ENCODE measurements around the gene MAGI2. TPM values are rescaled to one million over a fixed set of nuclear protein-coding genes. Genes with fewer than 3 reads are reported as not detected.

The MAGI2 gene
- total RNA-seq, 1 experiment from 2014 or later, result 0.52 TPM

- no peak for DNase-seq
- Mint-ChIP-seq H3K27ac (ENCODE audit: unreplicated experiment) (no peak overlapping the region), H3K27me3 (ENCODE audit: unreplicated experiment) (no peaks in the 10 kb centered on the region), H3K9me3 (ENCODE audit: low read depth, unreplicated experiment) (peaks cover 3% of the 10 kb centered on the region), H3K4me3 (ENCODE audit: low read depth, unreplicated experiment) (no peak overlapping the region), H3K4me1 (ENCODE audit: low read depth, unreplicated experiment) (peaks cover 12% of the 10 kb centered on the region), H3K36me3 (ENCODE audit: insufficient read depth, unreplicated experiment) (no peaks in the 10 kb centered on the region)
- CTCF ChIA-PET, result no interaction called here
- no TSS peak for BruUV-seq (replicated peaks)
- no peak for TF ChIP-seq CTCF (IDR thresholded peaks at IDR 0.05; ENCODE audit: unreplicated experiment)
- intact Hi-C loops (cut with micrococcal nuclease; ENCODE audit: unreplicated experiment), result no loop called here
Measured at GRCh38 chr7:79240413-79240812, 213.1 kb downstream of the MAGI2 start.

- Mint-ChIP-seq H3K4me3 (ENCODE audit: low read depth, unreplicated experiment) (no peak overlapping the region), H3K4me1 (ENCODE audit: low read depth, unreplicated experiment) (peaks cover 12% of the 10 kb centered on the region), H3K9me3 (ENCODE audit: low read depth, unreplicated experiment) (peaks cover 3% of the 10 kb centered on the region), H3K27ac (ENCODE audit: unreplicated experiment) (no peak overlapping the region), H3K36me3 (ENCODE audit: insufficient read depth, unreplicated experiment) (no peaks in the 10 kb centered on the region), H3K27me3 (ENCODE audit: unreplicated experiment) (no peaks in the 10 kb centered on the region)
- intact Hi-C loops (cut with micrococcal nuclease; ENCODE audit: unreplicated experiment), result no loop called here
- no TSS peak for BruUV-seq (replicated peaks)
- no peak for DNase-seq
- no peak for TF ChIP-seq CTCF (IDR thresholded peaks at IDR 0.05; ENCODE audit: unreplicated experiment)
- CTCF ChIA-PET, result no interaction called here
Measured at GRCh38 chr7:79236352-79237028, 217.0 kb downstream of the MAGI2 start.

- H3K27ac Mint-ChIP-seq (ENCODE audit: unreplicated experiment), result no peak overlapping the region
Measured at GRCh38 chr7:79227044-79227443, 226.4 kb downstream of the MAGI2 start.

GRCh38 chr7:79221211-79221610, 232.3 kb downstream of the MAGI2 start:
- DNase-seq, result no peak
- Mint-ChIP-seq H3K4me3 (ENCODE audit: low read depth, unreplicated experiment) (no peak overlapping the region), H3K36me3 (ENCODE audit: insufficient read depth, unreplicated experiment) (no peaks in the 10 kb centered on the region), H3K4me1 (ENCODE audit: low read depth, unreplicated experiment) (no peaks in the 10 kb centered on the region), H3K27ac (ENCODE audit: unreplicated experiment) (no peak overlapping the region), H3K9me3 (ENCODE audit: low read depth, unreplicated experiment) (no peaks in the 10 kb centered on the region), H3K27me3 (ENCODE audit: unreplicated experiment) (no peaks in the 10 kb centered on the region)
- BruUV-seq (replicated peaks), result no TSS peak
- CTCF ChIA-PET, result no interaction called here
- no peak for TF ChIP-seq CTCF (IDR thresholded peaks at IDR 0.05; ENCODE audit: unreplicated experiment)
- intact Hi-C loops (cut with micrococcal nuclease; ENCODE audit: unreplicated experiment), result no loop called here

More at GRCh38 chr7:79227044-79227443, 226.4 kb downstream of the MAGI2 start:
- DNase-seq, result no peak
- Mint-ChIP-seq H3K27me3 (ENCODE audit: unreplicated experiment) (no peaks in the 10 kb centered on the region), H3K9me3 (ENCODE audit: low read depth, unreplicated experiment) (no peaks in the 10 kb centered on the region), H3K4me1 (ENCODE audit: low read depth, unreplicated experiment) (no peaks in the 10 kb centered on the region), H3K4me3 (ENCODE audit: low read depth, unreplicated experiment) (no peak overlapping the region), H3K36me3 (ENCODE audit: insufficient read depth, unreplicated experiment) (no peaks in the 10 kb centered on the region)
- no TSS peak for BruUV-seq (replicated peaks)
- TF ChIP-seq CTCF (IDR thresholded peaks at IDR 0.05; ENCODE audit: unreplicated experiment), result no peak
- intact Hi-C loops (cut with micrococcal nuclease; ENCODE audit: unreplicated experiment), result no loop called here
- CTCF ChIA-PET, result interaction anchor here (1.9 kb wide), 1 partner anchor 9 kb away, joined by 6 read pairs; no protein-coding TSS in a partner anchor
